ENCODE measurements around the gene TP53I13. TPM values are rescaled to one million over a fixed set of nuclear protein-coding genes. Genes with fewer than 3 reads are reported as not detected.
A peak's percentile ranks its signal among the peaks of the same experiment; 100 is the strongest.

The TP53I13 gene
- total RNA-seq, 1 experiment from 2014 or later: 28.1 TPM

GRCh38 chr17:29595107-29595942 lies 26.8 kb downstream of the TP53I13 start:
- H3K27ac Mint-ChIP-seq: no peak overlapping the region
- Histone ChIP-seq H2BK20ac (ENCODE audit: low read depth, low read length, poor library complexity, severe bottlenecking) (no peak overlapping the region), H3K56ac (ENCODE audit: insufficient read length, low read depth, low read length) (no peak overlapping the region), H4K91ac (ENCODE audit: insufficient read length, low read depth, low read length) (no peak overlapping the region), H4K20me1 (ENCODE audit: control insufficient read depth, insufficient read depth, insufficient read length) (no peaks in the 10 kb centered on the region), H3K23me2 (ENCODE audit: insufficient read length, low read depth, low read length, poor library complexity, severe bottlenecking) (peaks cover 26% of the 10 kb centered on the region), H3K4me1 (ENCODE audit: insufficient read depth, low read length) (peaks cover 4% of the 10 kb centered on the region; the same call in 1 of the 2 replicates), H4K5ac (ENCODE audit: insufficient read length, low read depth, low read length) (no peak overlapping the region), H3K4me2 (ENCODE audit: insufficient read depth, insufficient read length, low read length) (no peak overlapping the region), H2BK5ac (ENCODE audit: insufficient read length, low read length) (no peak overlapping the region), H3K4ac (ENCODE audit: low read depth, low read length) (no peak overlapping the region), H2AK5ac (ENCODE audit: insufficient read length, low read length) (no peak overlapping the region), H3T11ph (ENCODE audit: low read length) (no peak overlapping the region), H3K27me3 (ENCODE audit: insufficient read depth, low read length) (no peaks in the 10 kb centered on the region), H3K79me1 (ENCODE audit: insufficient read depth, low read depth, low read length, poor library complexity, severe bottlenecking) (no peaks in the 10 kb centered on the region), H3K18ac (ENCODE audit: insufficient read length, low read depth, low read length) (no peak overlapping the region), H3K9ac (ENCODE audit: extremely low read depth, insufficient read length, low read length) (no peak overlapping the region), H4K8ac (replicated peaks; ENCODE audit: insufficient read length, low read depth, low read length) (no peak overlapping the region), H2BK120ac (ENCODE audit: low read depth, low read length, poor library complexity, severe bottlenecking) (no peak overlapping the region), H2AFZ (ENCODE audit: low read length) (no peak overlapping the region), H3K14ac (ENCODE audit: insufficient read depth, low read length) (no peak overlapping the region), H3K9me3 (ENCODE audit: control insufficient read depth, low read depth, low read length) (no peaks in the 10 kb centered on the region), H2BK12ac (ENCODE audit: insufficient read length, low read depth, low read length) (no peak overlapping the region), H3K23ac (ENCODE audit: insufficient read length, low read depth, low read length) (no peak overlapping the region), H3K79me2 (ENCODE audit: insufficient read depth, low read length) (no peaks in the 10 kb centered on the region; the same call in 1 of the 2 replicates), H3K27ac (ENCODE audit: insufficient read length, low read depth, low read length) (no peak overlapping the region), H2BK15ac (ENCODE audit: low read depth, low read length) (no peak overlapping the region)
- peaks cover 4% of the 10 kb centered on the region for H3K27me3 Mint-ChIP-seq (ENCODE audit: low read depth)
- H3K9me3 Mint-ChIP-seq: peaks cover 0 to 3% of the 10 kb centered on the region in 2 experiments; a peak in 1 of 5 replicates
- H3K36me3 Mint-ChIP-seq (ENCODE audit: insufficient read depth in 1 of 3, low read depth in 3 of 3): peaks cover 0 to 2% (median 0%) of the 10 kb centered on the region in 3 experiments; a peak in 1 of 7 replicates
- H3K4me1 Mint-ChIP-seq: peaks cover 43 to 71% of the 10 kb centered on the region in 2 experiments
- no CpG with 5 or more reads among the region's 7 CpGs for WGBS (ENCODE audit: extremely low coverage, insufficient read length, low lambda C conversion rate)
- no peak for DNase-seq
- H3K4me3 Mint-ChIP-seq: peak overlapping the region in 1 of 2 experiments; percentile 88; a peak in 2 of 5 replicates
- no peak for TF ChIP-seq CTCF (conservative IDR thresholded peaks at IDR 0.05)

All from H9 (cell line).